Spinal cord (tissue), 10 donors: Measurements from ENCODE around the gene FUS. TPM values are rescaled to one million over a fixed set of nuclear protein-coding genes. Genes with fewer than 3 reads are reported as not detected.

Experiments used
- DNase-seq, 6 donors: peaks; one replicate each; pipeline versions ENCODE4 v3.0.0 to v3.0.0-alpha.2; 2013 to 2015; ENCODE audit warnings: low spot score in 6 of 6, low read depth in 4 of 6
- H3K27ac ChIP-seq: one replicate; pipeline ENCODE4 v1.5.1; 2013; ENCODE audit warnings: low read depth, low read length, control low read depth
- H3K27me3 ChIP-seq: one replicate; pipeline ENCODE4 v1.6.1; 2013; ENCODE audit warnings: low read length; ENCODE audit not compliant: control insufficient read depth, insufficient read depth
- H3K36me3 ChIP-seq: one replicate; pipeline ENCODE4 v1.6.1; 2013; ENCODE audit warnings: low read length; ENCODE audit not compliant: control insufficient read depth, insufficient read depth
- H3K4me1 ChIP-seq: one replicate; pipeline ENCODE4 v1.6.1; 2013; ENCODE audit warnings: low read length; ENCODE audit not compliant: control insufficient read depth, insufficient read depth
- H3K4me3 ChIP-seq: one replicate; pipeline ENCODE4 v1.5.1; 2013; ENCODE audit warnings: low read depth, low read length, control low read depth
- H3K9me3 ChIP-seq: one replicate; pipeline ENCODE4 v1.6.1; 2013; ENCODE audit warnings: low read length; ENCODE audit not compliant: control insufficient read depth, insufficient read depth
- WGBS: methylation state at CpG from one replicate; pipeline ENCODE4 v1.1.5; 2013; ENCODE audit warnings: missing lambda C conversion rate; ENCODE audit not compliant: insufficient coverage; 5-methylcytosine and 5-hydroxymethylcytosine counted together
- polyA plus RNA-seq, 2 donors: library from polyadenylated mRNA; unstranded; fragments of 120-200 nt; gene quantifications; one replicate each; pipeline ENCODE4 v1.2.1, GENCODE V29; 2013; ENCODE audit not compliant: insufficient read length in 2 of 2
- total RNA-seq, 2 donors: library from RNA; depleted of rRNA in 1 of 2; stranded (reverse); fragments of 120-200 nt in 1 of 2; fragments of >200 nt in 1 of 2; gene quantifications; one replicate each; pipeline versions ENCODE4 v1.2.3 to v1.2.4, GENCODE V29; 2013 to 2014
- donor health status: healthy.

Gene FUS
- total and polyA plus RNA-seq, 4 donors: 49.9 to 673 (median 307) TPM

GRCh38 chr16:31213877-31214707, 34.2 kb downstream of the FUS start, which contains the start of gene TRIM72:
TRIM72 (plus strand) TSS chr16:31214119; CDS start chr16:31214739, 620 bp downstream.
- 38% methylated on average over 22 of the region's 25 CpGs for WGBS
- no peak within 1 kb of the TSS for H3K27ac ChIP-seq
- H3K4me1 ChIP-seq: peaks cover 25% of the 10 kb centered on the region
- no peak for DNase-seq
- H3K4me3 ChIP-seq: no peak within 1 kb of the TSS
- H3K9me3 ChIP-seq: no peaks in the 10 kb centered on the region
- peaks cover 46% of the 10 kb centered on the region for H3K27me3 ChIP-seq
- peaks cover under 1% of the 10 kb centered on the region for H3K36me3 ChIP-seq

GRCh38 chr16:31214708-31215286, 34.9 kb downstream of the FUS start:
- peak overlapping the region; percentile 4 for H3K4me3 ChIP-seq
- H3K36me3 ChIP-seq: peaks cover 2% of the 10 kb centered on the region
- 1% methylated on average over 58 of the region's 58 CpGs for whole genome bisulfite sequencing
- H3K27me3 ChIP-seq: peaks cover 46% of the 10 kb centered on the region
- H3K4me1 ChIP-seq: peaks cover 25% of the 10 kb centered on the region
- H3K9me3 ChIP-seq: no peaks in the 10 kb centered on the region
- no peak overlapping the region for H3K27ac ChIP-seq
- peak in 1 of 6 donors; percentile 39 for DNase-seq

GRCh38 chr16:31215287-31216162, 35.6 kb downstream of the FUS start:
- Histone ChIP-seq H3K4me1 (peaks cover 25% of the 10 kb centered on the region), H3K9me3 (no peaks in the 10 kb centered on the region), H3K27ac (no peak overlapping the region), H3K36me3 (peaks cover 2% of the 10 kb centered on the region), H3K27me3 (peaks cover 46% of the 10 kb centered on the region), H3K4me3 (peak overlapping the region; percentile 4)
- DNase-seq: peak in 2 of 6 donors; percentile 46 to 63
- WGBS: under 1% methylated on average over 63 of the region's 63 CpGs

DNA sequence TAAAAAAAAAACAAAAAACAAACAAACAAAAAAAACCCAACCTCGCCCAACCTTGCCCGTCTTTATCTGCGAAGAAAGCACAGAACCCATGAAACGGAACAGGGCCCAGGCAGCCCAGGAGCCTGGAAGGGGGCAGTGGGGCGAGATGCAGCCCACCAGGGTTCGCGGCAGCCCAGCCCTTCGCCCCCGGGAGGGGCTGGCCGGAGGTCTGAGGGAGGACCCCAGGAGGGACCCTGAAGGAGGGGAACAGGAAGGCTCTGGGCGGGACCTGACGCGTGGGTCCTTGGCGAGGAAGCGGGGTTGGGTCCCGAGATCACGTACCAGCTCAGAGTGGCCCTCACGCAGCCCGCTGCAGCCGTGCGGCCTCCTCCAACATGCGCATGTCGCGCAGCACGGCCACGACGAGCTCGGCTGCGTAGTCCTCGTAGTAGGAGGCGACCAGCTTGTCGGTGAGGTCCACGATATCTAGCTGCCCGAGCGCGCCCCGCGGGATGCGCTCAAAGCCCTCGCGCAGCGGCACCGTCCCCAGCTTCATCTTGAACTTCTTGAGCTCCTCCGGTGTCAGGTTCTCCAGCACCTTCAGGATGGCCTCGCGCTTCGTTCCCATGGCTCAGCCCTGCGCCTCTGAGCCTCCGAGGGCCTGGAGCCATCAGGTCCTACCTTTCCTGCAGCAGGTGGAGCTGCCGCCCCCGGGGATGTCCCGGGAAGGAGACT, 36.6 kb downstream of the FUS start, which contains the start of gene PYDC1:
PYDC1 (minus strand) TSS at position 714 of the 714 bp plus-strand sequence; CDS start at position 607, 107 bp downstream.
- DNase-seq: peak in 1 of 6 donors; percentile 40
- Histone ChIP-seq H3K27ac (no peak within 1 kb of the TSS), H3K36me3 (peaks cover 2% of the 10 kb centered on the region), H3K9me3 (no peaks in the 10 kb centered on the region), H3K4me1 (peaks cover 25% of the 10 kb centered on the region), H3K27me3 (peaks cover 46% of the 10 kb centered on the region), H3K4me3 (peak within 1 kb of the TSS; percentile 5)
- 2% methylated on average over 52 of the region's 52 CpGs for WGBS

- Histone ChIP-seq H3K4me1 (peaks cover 25% of the 10 kb centered on the region), H3K4me3 (no peak overlapping the region), H3K27me3 (peaks cover 46% of the 10 kb centered on the region), H3K27ac (no peak overlapping the region), H3K9me3 (no peaks in the 10 kb centered on the region), H3K36me3 (peaks cover 2% of the 10 kb centered on the region)
- WGBS: 18% methylated on average over 3 of the region's 4 CpGs
- DNase-seq: no peak
These were observed 37.2 kb downstream of the FUS start for GRCh38 chr16:31217136-31217530.

- DNase-seq: no peak
- Histone ChIP-seq H3K4me3 (no peak overlapping the region), H3K36me3 (peaks cover 2% of the 10 kb centered on the region), H3K27ac (no peak overlapping the region), H3K4me1 (peaks cover 25% of the 10 kb centered on the region), H3K9me3 (no peaks in the 10 kb centered on the region), H3K27me3 (peaks cover 36% of the 10 kb centered on the region)
- WGBS: 87% methylated on average over 13 of the region's 15 CpGs
These were observed 39.3 kb downstream of the FUS start for GRCh38 chr16:31219154-31219741.

DNA sequence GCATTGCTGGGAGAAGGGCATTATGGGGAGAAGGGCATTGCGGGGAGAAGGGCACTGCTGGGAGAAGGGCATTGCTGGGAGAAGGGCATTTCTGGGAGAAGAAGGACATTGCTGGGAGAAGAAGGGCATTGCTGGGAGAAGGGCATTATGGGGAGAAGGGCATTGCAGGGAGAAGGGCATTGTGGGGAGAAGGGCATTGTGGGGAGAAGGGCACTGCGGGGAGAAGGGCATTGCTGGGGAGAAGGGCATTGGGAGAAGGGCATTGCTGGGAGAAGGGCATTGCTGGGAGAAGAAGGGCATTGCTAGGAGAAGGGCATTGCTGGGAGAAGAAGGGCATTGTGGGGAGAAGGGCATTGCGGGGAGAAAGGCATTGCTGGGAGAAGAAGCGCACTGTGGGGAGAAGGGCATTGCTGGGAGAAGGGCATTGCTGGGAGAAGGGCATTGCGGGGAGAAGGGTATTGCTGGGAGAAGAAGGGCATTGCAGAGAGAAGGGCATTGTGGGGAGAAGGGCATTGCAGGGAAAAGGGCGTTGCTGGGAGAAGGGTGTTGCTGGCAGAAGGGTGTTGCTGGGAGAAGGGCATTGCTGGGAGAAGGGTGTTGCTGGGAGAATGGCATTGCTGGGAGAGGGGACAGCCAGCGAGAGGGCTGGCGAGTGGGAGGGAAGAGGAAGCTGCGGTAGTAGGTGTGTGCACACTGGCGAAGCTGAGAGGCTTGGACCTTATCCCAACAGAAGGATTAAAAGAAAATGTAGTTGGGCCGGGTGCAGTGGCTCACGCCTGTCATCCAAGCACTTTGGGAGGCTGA, 41.6 kb downstream of the FUS start:
- Histone ChIP-seq H3K27me3 (peaks cover 16% of the 10 kb centered on the region), H3K4me3 (no peak overlapping the region), H3K4me1 (peaks cover 7% of the 10 kb centered on the region), H3K27ac (no peak overlapping the region), H3K9me3 (no peaks in the 10 kb centered on the region), H3K36me3 (peaks cover 4% of the 10 kb centered on the region)
- no peak for DNase-seq
- 80% methylated on average over 12 of the region's 12 CpGs for WGBS

GRCh38 chr16:31223044-31223443, 43.1 kb downstream of the FUS start:
- Histone ChIP-seq H3K36me3 (peaks cover 4% of the 10 kb centered on the region), H3K4me3 (no peak overlapping the region), H3K9me3 (no peaks in the 10 kb centered on the region), H3K27me3 (peaks cover 1% of the 10 kb centered on the region), H3K27ac (no peak overlapping the region), H3K4me1 (no peaks in the 10 kb centered on the region)
- no peak for DNase-seq
- WGBS: 88% methylated on average over 5 of the region's 5 CpGs
